Gastroesophageal sphincter (tissue), 3 donors: ENCODE results near the gene LRP1-AS.

Experiments
- CTCF ChIP-seq, 4 experiments: fragments of 200-600 bp in 2 of 4; fragments of 450-650 bp in 2 of 4; sonication (generic) in 1 of 4; IDR thresholded peaks; one replicate each; pipeline ENCODE4 v1.5.1; 2017 to 2019; ENCODE audit warnings: antibody characterized with exemption in 4 of 4, mild to moderate bottlenecking in 2 of 4, moderate library complexity in 2 of 4
- POLR2AphosphoS5 ChIP-seq: sonication (generic); formaldehyde crosslinking; IDR thresholded peaks from one replicate; pipeline ENCODE4 v1.6.1; 2017; ENCODE audit warnings: antibody characterized with exemption

DNA sequence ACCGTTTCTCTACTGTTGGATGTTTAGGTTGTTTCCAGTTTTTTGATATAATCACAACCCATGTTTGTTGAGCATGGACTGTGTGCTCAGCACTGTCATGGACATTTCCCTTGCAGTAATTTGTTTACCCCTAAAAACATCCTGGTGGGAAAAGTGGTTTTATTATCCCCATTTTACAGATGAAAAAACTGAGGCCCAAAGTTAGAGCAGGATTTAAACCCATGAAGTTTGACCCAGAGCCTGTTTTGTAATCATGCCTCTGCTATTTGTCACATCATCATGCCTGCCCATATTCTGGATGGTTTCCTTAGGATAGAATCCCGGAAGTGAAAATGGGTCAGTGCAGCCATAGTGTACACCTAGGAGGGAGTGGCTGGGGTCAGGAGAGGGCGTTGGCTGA is 17.0 kb upstream of the LRP1-AS start:
- TF ChIP-seq CTCF (IDR thresholded peaks at IDR 0.05) (no peak), POLR2AphosphoS5 (no peak)
